GM12891 (cell line): Measurements from ENCODE around the gene IPO4.

Experiments
- POLR2A ChIP-seq: IDR thresholded peaks from 2 replicates; pipeline ENCODE4 v1.6.1; 2011; ENCODE audit warnings: low read depth, low read length, control low read depth
- POLR2AphosphoS5 ChIP-seq: IDR thresholded peaks from 2 replicates; pipeline ENCODE4 v1.6.1; 2011; ENCODE audit warnings: low read depth, low read length, control low read depth
- SPI1 ChIP-seq: IDR thresholded peaks from 2 replicates; pipeline ENCODE4 v1.6.1; 2011; ENCODE audit warnings: low read depth, low read length, control low read depth

DNA sequence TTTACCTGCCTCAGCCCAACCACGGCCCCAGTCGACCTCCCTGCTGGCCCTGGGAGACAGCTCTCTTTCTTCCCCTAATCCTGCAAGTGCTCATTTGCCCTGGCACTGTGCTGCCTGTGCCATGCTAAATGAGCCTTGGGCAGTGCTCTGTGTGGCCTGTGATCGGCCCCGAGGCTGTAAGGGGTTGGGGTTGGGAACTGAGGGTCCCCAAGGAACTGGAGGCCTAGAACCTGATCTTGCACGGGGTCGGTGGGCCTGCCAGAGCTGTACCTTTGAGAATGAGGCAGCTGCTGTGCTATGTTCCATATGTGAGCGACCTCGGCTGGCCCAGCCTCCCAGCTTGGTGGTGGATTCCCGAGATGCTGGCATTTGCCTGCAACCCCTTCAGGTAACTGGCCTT lies 38.6 kb downstream of the IPO4 start:
- TF ChIP-seq POLR2AphosphoS5, result no peak
- TF ChIP-seq POLR2A, result no peak
- no peak for TF ChIP-seq SPI1
